HepG2 (cell line): ENCODE results near the gene ZBTB7B. TPM values are rescaled to one million over a fixed set of nuclear protein-coding genes. Genes with fewer than 3 reads are reported as not detected.

Experiments
- BCL3 ChIP-seq: sonication (generic); formaldehyde crosslinking; IDR thresholded peaks from 2 replicates; pipeline ENCODE4 v1.5.1; 2020; ENCODE audit warnings: mild to moderate bottlenecking, missing genetic modification reagents, moderate library complexity
- EEA1 ChIP-seq: sonication (generic); formaldehyde crosslinking; IDR thresholded peaks from 2 replicates; pipeline ENCODE4 v1.5.1; 2020; ENCODE audit warnings: mild to moderate bottlenecking, missing genetic modification reagents, borderline replicate concordance
- ELF1 ChIP-seq: sonication (generic); formaldehyde crosslinking; IDR thresholded peaks from 2 replicates; pipeline ENCODE4 v1.4.0; 2020; ENCODE audit warnings: missing genetic modification reagents
- GABPA ChIP-seq, 2 experiments: IDR thresholded peaks; 2 replicates each; pipeline ENCODE4 v1.6.1; 2011 to 2016; ENCODE audit warnings: low read depth in 2 of 2, low read length in 1 of 2, missing biosample characterization in 1 of 2, missing genetic modification characterization in 1 of 2
- GFI1 ChIP-seq: sonication (generic); formaldehyde crosslinking; IDR thresholded peaks from 2 replicates; pipeline ENCODE4 v1.5.0; 2020; ENCODE audit warnings: missing genetic modification reagents, mild to moderate bottlenecking, borderline replicate concordance
- GZF1 ChIP-seq: sonication (generic); formaldehyde crosslinking; IDR thresholded peaks from 2 replicates; pipeline ENCODE4 v1.5.1; 2020; ENCODE audit warnings: mild to moderate bottlenecking, missing genetic modification reagents
- HDAC2 ChIP-seq: sonication (generic); formaldehyde crosslinking; IDR thresholded peaks from 2 replicates; pipeline ENCODE4 v1.4.0; 2020; ENCODE audit warnings: missing genetic modification reagents
- HMG20A ChIP-seq: IDR thresholded peaks from 2 replicates; pipeline ENCODE4 v1.6.1; 2016; ENCODE audit warnings: borderline replicate concordance
- KMT2B ChIP-seq: IDR thresholded peaks from 2 replicates; pipeline ENCODE4 v1.6.1; 2016; ENCODE audit warnings: missing genetic modification reagents, missing compliant biosample characterization
- NR2C2 ChIP-seq: sonication (generic); formaldehyde crosslinking; IDR thresholded peaks from 2 replicates; pipeline ENCODE4 v1.4.0; 2020; ENCODE audit warnings: missing genetic modification reagents, mild to moderate bottlenecking, moderate library complexity, borderline replicate concordance
- ONECUT2 ChIP-seq: sonication (generic); formaldehyde crosslinking; IDR thresholded peaks from 2 replicates; pipeline ENCODE4 v1.4.0; 2020; ENCODE audit warnings: missing genetic modification reagents
- PITX1 ChIP-seq: sonication (generic); formaldehyde crosslinking; IDR thresholded peaks from 2 replicates; pipeline ENCODE4 v1.5.1; 2020; ENCODE audit warnings: mild to moderate bottlenecking, missing genetic modification reagents
- PLSCR1 ChIP-seq: sonication (generic); formaldehyde crosslinking; IDR thresholded peaks from 2 replicates; pipeline ENCODE4 v1.5.0; 2020; ENCODE audit warnings: missing genetic modification reagents, mild to moderate bottlenecking, borderline replicate concordance
- PREB ChIP-seq: sonication (generic); formaldehyde crosslinking; IDR thresholded peaks from 2 replicates; pipeline ENCODE4 v1.4.0; 2020; ENCODE audit warnings: missing genetic modification reagents
- SRSF1 ChIP-seq: fragments of 200-400 bp; formaldehyde crosslinking; optimal IDR thresholded peaks from 2 replicates; pipeline ENCODE3; 2017; ENCODE audit warnings: mild to moderate bottlenecking, low read depth, low read length, moderate library complexity
- TCF7 ChIP-seq: sonication (generic); IDR thresholded peaks from 2 replicates; pipeline ENCODE4 v1.6.1; 2016; ENCODE audit warnings: antibody characterized with exemption, low read depth
- TCF7L2 ChIP-seq: IDR thresholded peaks from 2 replicates; pipeline ENCODE4 v1.6.1; 2011; ENCODE audit warnings: mild to moderate bottlenecking, low read depth, low read length, moderate library complexity
- U2AF1 ChIP-seq: fragments of 200-400 bp; formaldehyde crosslinking; optimal IDR thresholded peaks from 2 replicates; pipeline ENCODE3; 2017; ENCODE audit warnings: mild to moderate bottlenecking, low read depth, low read length
- XRCC5 ChIP-seq: fragments of 200-400 bp; formaldehyde crosslinking; optimal IDR thresholded peaks from 2 replicates; pipeline ENCODE3; 2017; ENCODE audit warnings: mild to moderate bottlenecking, low read length
- ZFP36L1 ChIP-seq: sonication (generic); formaldehyde crosslinking; IDR thresholded peaks from 2 replicates; pipeline ENCODE4 v1.8.0; 2022; ENCODE audit warnings: mild to moderate bottlenecking, missing genetic modification reagents, moderate library complexity
- ZNF296 ChIP-seq: sonication (generic); formaldehyde crosslinking; conservative IDR thresholded peaks from 2 replicates; pipeline ENCODE4 v1.5.0; 2020; ENCODE audit warnings: mild to moderate bottlenecking, missing genetic modification reagents
- ZNF510 ChIP-seq: sonication (generic); formaldehyde crosslinking; IDR thresholded peaks from 2 replicates; pipeline ENCODE4 v1.4.0; 2020; ENCODE audit warnings: low read depth, mild to moderate bottlenecking, missing genetic modification reagents
- ZSCAN29 ChIP-seq: sonication (generic); formaldehyde crosslinking; conservative IDR thresholded peaks from 2 replicates; pipeline ENCODE4 v1.4.0; 2020; ENCODE audit warnings: mild to moderate bottlenecking, missing genetic modification reagents
- polyA plus RNA-seq, 8 experiments: library from polyadenylated mRNA; depleted of rRNA in 3 of 8; stranded (reverse) in 7 of 8; unstranded in 1 of 8; fragments of >200 nt; fragmentation: Illumina TruSeq in 4 of 8; extraction: Trizol in 4 of 8; gene quantifications; 2 replicates each; pipeline versions ENCODE4 v1.2.1 to v1.2.3, GENCODE V29; 2011 to 2016; ENCODE audit warnings: low read depth in 4 of 8, missing spikeins in 1 of 8, mixed read lengths in 1 of 8; ENCODE audit not compliant: insufficient read depth in 1 of 8
- total RNA-seq, 5 experiments: library from RNA; depleted of rRNA; stranded (reverse); fragments of >200 nt; fragmentation: Illumina TruSeq; extraction: Trizol; gene quantifications; 2 replicates each; pipeline ENCODE4 v1.2.3, GENCODE V29; 2016; ENCODE audit warnings: low read depth in 1 of 5
- TF ChIP-seq, protein P1 (sequence below): sonication (generic); formaldehyde crosslinking; conservative IDR thresholded peaks from 2 replicates; pipeline ENCODE4 v1.4.0; 2020; ENCODE audit warnings: missing genetic modification reagents

Gene ZBTB7B
- total and polyA plus RNA-seq, 2 of the 13 experiments (the other 11 are each of a cell fraction or from before 2014, with no cell fraction given), result 15.5 to 17.5 TPM

DNA sequence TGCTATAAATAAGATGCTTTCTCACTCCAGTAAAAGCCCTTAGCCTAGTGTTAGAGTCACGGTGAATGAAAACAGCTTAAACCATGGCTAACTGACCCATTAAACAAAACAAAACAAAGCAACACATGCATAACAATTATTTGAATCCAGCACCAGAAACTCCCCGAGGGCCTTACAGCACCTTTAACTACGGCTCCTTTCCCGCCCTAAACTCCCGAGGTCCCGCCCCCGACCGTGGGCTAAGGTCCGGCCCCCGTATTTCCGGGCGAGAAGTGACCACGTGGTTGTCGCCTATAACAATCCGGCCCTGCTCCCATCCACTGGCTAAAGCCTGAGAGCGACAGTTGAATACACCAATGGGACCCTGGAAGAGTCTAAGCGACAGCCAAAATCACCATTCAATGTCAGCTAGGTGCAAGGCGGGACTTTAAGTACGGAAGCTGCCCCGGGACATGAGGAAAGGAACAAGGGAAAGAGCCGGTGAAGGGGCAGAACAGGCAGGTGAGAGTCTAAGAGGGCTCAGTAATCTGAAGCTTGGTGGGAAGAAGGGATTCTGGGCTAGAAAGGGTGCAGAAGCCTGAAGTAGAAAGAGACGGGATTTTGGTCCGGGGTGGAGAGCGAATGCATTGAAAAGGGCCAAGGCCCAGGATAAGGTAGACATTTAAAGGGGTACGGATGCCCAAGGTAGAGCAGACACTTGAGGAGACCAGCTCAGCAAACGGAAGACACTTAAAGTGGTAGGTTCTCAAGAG lies 19.5 kb upstream of the ZBTB7B start, which contains the start of gene FLAD1 (continued):
- TF ChIP-seq TCF7L2 (no peak), EEA1 (CRISPR knock-in tag) (no peak), HDAC2 (CRISPR knock-in tag) (peak; percentile 77; the same call in 1 of the 2 replicates), ZNF510 (CRISPR knock-in tag) (no peak), PLSCR1 (no peak), PITX1 (CRISPR knock-in tag) (peak; percentile 44; the same call in 1 of the 2 replicates), ZSCAN29 (no peak), ONECUT2 (CRISPR knock-in tag) (no peak), GFI1 (CRISPR knock-in tag) (no peak), ELF1 (CRISPR knock-in tag) (peak; percentile 93), ZNF296 (CRISPR knock-in tag) (no peak), TCF7 (no peak), PREB (CRISPR knock-in tag) (no peak), NR2C2 (peak; percentile 64; the same call in 1 of the 2 replicates), KMT2B (CRISPR knock-in tag) (peak; percentile 85), U2AF1 (no peak), ZFP36L1 (CRISPR knock-in tag) (no peak), GZF1 (CRISPR knock-in tag) (peak; percentile 57), SRSF1 (no peak), BCL3 (no peak), XRCC5 (peak; percentile 59), GABPA (IDR thresholded peaks at IDR 0.05; ENCODE audit: low read depth, low read length) (peak; percentile 78), GABPA (CRISPR knock-in tag; IDR thresholded peaks at IDR 0.05; ENCODE audit: low read depth) (peak; percentile 96), HMG20A (no peak)
- TF ChIP-seq, protein P1, sequence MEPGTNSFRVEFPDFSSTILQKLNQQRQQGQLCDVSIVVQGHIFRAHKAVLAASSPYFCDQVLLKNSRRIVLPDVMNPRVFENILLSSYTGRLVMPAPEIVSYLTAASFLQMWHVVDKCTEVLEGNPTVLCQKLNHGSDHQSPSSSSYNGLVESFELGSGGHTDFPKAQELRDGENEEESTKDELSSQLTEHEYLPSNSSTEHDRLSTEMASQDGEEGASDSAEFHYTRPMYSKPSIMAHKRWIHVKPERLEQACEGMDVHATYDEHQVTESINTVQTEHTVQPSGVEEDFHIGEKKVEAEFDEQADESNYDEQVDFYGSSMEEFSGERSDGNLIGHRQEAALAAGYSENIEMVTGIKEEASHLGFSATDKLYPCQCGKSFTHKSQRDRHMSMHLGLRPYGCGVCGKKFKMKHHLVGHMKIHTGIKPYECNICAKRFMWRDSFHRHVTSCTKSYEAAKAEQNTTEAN (CRISPR knock-in tag), result peak; percentile 56; the same call in 1 of the 2 replicates
